ENCODE results near the gene CRADD. TPM values are rescaled to one million over a fixed set of nuclear protein-coding genes. Genes with fewer than 3 reads are reported as not detected.

CRADD gene
- total RNA-seq, 1 experiment from 2014 or later, result 14.3 TPM

DNA sequence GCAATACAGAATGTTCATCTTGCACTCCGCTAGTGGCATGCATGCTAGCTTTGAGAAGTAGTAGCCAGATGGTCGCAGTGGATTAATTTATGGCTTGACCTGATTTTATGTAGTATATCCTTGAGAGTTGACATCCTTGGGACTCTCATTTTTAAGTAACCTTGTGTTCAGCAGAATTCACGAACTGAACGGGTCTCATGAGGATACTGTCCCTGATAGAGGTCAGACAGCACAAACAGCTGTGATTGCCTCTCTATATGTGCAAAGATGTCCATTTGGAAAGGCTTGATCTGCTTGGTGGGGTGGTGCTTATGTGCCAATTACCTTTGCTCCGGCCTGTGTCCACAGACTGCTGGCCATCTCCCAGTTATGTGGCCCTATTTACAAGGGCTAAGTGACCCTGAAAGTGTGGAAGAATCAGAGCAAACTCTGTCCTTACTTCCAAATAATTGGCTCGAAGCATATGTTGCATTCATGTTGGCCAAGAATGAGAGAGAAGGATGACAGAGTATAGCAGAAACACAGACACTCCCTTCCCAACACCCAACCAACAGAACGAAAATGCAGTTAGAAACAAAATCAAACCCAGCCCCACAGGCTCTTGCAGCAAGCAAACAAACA is 167.1 kb downstream of the CRADD start:
- no peak for DNase-seq (ENCODE audit: low read depth in 1 of 2, low spot score in 2 of 2)

DNA sequence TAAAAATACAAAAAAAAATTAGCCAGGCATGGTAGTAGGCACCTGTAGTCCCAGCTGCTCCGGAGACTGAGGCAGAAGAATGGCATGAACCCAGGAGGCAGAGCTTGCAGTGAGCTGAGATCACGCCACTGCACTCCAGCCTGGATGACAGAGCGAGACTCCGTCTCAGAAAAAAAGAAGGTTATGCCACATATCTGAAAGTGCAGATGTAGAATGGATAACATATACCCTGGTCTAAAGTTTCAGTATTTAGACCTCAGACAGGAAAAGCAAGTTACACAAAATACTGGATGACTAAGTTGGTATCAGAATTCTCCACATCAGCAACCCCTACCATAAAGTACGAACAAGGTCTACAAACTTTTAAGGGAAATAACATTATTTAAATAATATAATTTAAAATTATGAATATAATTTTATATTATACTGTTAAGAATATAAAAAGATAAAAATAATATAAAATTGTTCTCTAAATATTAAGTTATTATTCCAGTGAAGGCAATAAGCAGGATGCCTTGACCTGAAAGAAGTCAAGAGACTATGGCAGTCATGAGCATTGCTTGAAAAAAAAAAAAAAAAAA is 169.9 kb downstream of the CRADD start:
- H3K36me3 ChIP-seq, result no peaks in the 10 kb centered on the region
- DNase-seq (ENCODE audit: low read depth in 1 of 2, low spot score in 2 of 2), result no peak
- H3K4me1 ChIP-seq (replicated peaks), result no peaks in the 10 kb centered on the region
- H3K4me3 ChIP-seq, result no peak overlapping the region
- no peak overlapping the region for H3K27ac ChIP-seq
- no peaks in the 10 kb centered on the region for H3K9me3 ChIP-seq (replicated peaks)
- no peaks in the 10 kb centered on the region for H3K27me3 ChIP-seq (replicated peaks)

More for the DNA sequence above, 167.1 kb downstream of the CRADD start:
- H3K4me3 ChIP-seq, result no peak overlapping the region
- no peaks in the 10 kb centered on the region for H3K27me3 ChIP-seq (replicated peaks)
- H3K4me1 ChIP-seq (replicated peaks), result no peaks in the 10 kb centered on the region
- H3K36me3 ChIP-seq, result no peaks in the 10 kb centered on the region
- H3K9me3 ChIP-seq (replicated peaks), result no peaks in the 10 kb centered on the region
- H3K27ac ChIP-seq, result no peak overlapping the region

DNA sequence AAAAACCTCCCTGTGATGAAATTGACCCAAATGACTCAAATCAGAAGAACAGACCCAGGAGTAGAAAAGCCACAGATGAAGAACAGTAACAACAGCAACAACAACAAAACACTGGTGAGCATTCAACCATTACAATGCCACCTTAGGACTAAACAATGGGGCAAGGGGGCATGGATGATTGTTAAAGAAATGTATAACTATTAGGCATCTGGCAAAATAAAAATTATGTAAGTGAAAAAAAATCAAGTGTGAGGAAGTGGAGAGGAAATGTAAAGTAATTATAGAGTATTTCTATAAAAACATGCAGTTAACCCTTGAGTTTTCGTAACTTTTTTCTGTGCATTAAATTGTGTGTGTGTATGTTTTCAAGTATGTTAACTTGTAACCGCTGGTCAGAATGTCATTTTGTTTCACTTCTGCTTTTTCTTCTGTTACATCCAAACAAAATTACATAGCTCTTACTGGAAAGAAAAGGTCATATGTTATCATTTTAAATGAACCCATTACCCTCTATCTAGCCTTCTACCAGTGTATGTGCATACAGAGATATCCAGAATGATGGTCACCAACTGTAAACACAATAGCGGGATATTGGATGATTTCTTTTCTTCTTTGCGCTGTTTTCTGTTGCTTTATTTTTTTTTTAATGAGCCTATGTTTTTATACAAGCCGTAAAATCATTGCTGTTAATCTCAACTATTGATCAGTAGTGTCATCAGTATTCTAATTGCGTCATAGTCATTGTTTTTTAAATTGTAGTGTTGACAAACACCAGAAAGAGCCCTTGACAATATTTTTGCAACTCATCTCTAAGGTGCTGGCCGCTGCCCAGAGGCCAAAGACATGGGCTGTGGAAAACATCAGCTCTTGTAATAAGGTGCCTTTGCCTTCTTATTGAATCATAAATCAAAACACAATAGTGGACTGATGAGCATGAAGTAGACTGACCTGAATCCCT is 170.6 kb downstream of the CRADD start:
- no peak overlapping the region for H3K27ac ChIP-seq
- H3K9me3 ChIP-seq (replicated peaks), result no peaks in the 10 kb centered on the region
- no peak overlapping the region for H3K4me3 ChIP-seq
- H3K36me3 ChIP-seq, result no peaks in the 10 kb centered on the region
- H3K27me3 ChIP-seq (replicated peaks), result no peaks in the 10 kb centered on the region
- no peaks in the 10 kb centered on the region for H3K4me1 ChIP-seq (replicated peaks)
- DNase-seq (ENCODE audit: low read depth in 1 of 2, low spot score in 2 of 2), result no peak

DNA sequence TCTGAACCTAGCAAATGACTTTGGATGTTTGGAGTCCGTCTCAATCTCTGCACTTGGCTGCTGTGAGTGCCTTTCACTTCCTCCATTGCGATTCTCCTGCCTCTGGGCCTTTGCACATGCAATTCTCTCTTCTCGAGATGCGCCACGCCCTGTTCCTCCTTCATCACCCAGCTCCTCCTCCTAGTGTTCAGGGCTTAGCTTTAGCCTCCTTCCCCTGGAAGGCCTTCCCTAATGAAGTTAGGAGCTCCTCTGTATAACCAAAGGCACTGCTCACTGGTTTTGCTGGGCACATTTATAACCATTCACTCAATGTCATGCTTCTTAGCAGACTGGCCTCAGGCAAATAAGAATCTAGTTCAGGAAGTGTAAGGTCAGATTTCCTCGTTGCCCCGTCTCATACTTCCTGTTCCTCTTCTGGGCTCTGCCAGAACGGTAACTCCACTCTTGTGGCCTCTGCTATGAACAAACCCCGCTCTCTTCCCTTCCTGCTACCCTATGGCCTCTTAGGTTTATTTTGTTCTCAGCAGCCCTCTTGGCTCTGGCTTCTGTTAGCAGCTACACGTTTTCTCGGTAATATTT is 171.4 kb downstream of the CRADD start:
- Histone ChIP-seq H3K4me3 (no peak overlapping the region), H3K27me3 (replicated peaks) (no peaks in the 10 kb centered on the region), H3K27ac (no peak overlapping the region), H3K36me3 (no peaks in the 10 kb centered on the region), H3K4me1 (replicated peaks) (no peaks in the 10 kb centered on the region), H3K9me3 (replicated peaks) (no peaks in the 10 kb centered on the region)
- no peak for DNase-seq (ENCODE audit: low read depth in 1 of 2, low spot score in 2 of 2)

DNA sequence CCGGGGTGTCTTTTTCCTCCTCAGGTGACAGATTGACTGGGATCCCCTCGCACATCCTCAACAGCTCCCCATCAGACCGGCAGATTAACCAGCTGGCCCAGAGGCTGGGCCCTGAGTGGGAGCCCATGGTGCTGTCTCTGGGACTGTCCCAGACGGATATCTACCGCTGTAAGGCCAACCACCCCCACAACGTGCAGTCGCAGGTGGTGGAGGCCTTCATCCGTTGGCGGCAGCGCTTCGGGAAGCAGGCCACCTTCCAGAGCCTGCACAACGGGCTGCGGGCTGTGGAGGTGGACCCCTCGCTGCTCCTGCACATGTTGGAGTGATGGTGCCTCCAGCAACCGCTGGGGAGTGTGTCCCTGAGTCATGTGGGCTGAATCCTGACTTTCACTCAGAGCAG is 172.8 kb downstream of the CRADD start:
- no peak overlapping the region for H3K4me3 ChIP-seq
- DNase-seq (ENCODE audit: low read depth in 1 of 2, low spot score in 2 of 2), result no peak
- H3K9me3 ChIP-seq (replicated peaks), result no peaks in the 10 kb centered on the region
- no peak overlapping the region for H3K27ac ChIP-seq
- H3K36me3 ChIP-seq, result no peaks in the 10 kb centered on the region
- H3K27me3 ChIP-seq (replicated peaks), result no peaks in the 10 kb centered on the region
- H3K4me1 ChIP-seq (replicated peaks), result no peaks in the 10 kb centered on the region

DNA sequence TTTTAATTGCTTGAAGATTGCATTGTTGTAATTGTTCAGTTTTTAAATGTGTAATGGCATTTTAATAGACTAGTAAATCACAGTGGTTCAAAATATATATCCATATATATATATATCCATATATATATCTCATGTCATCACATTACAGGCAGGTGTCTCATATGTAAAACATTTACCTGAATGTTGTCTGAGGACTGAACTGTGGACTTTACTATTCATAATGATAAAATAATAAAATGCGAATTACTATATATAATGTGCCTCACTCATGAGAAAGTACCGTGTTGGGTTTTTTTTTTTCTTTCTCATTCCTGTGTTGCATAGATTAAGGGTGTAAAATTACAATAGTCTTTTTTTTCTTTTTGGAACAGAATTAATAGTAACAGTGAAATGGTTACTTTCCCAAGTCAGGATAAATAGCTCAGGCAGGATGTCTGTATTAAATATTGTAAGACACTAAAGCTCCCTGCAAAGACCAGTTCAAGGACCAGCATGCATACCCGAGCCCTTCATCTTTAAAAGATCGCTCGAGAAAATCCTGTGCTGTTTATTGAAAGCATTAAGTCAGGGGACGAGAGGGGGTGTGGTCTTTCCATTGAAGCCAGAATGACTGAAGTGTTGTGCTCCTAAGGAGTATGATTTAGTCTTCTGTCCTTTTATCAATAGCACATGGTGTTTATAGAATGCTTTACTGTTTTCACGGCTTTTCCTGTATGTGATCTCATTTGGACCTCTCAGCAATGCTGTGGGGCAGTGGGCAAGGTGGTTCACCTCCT is 173.5 kb downstream of the CRADD start:
- Histone ChIP-seq H3K9me3 (replicated peaks) (no peaks in the 10 kb centered on the region), H3K36me3 (no peaks in the 10 kb centered on the region), H3K27me3 (replicated peaks) (no peaks in the 10 kb centered on the region), H3K27ac (no peak overlapping the region), H3K4me3 (no peak overlapping the region), H3K4me1 (replicated peaks) (no peaks in the 10 kb centered on the region)
- DNase-seq (ENCODE audit: low read depth in 1 of 2, low spot score in 2 of 2), result no peak

DNA sequence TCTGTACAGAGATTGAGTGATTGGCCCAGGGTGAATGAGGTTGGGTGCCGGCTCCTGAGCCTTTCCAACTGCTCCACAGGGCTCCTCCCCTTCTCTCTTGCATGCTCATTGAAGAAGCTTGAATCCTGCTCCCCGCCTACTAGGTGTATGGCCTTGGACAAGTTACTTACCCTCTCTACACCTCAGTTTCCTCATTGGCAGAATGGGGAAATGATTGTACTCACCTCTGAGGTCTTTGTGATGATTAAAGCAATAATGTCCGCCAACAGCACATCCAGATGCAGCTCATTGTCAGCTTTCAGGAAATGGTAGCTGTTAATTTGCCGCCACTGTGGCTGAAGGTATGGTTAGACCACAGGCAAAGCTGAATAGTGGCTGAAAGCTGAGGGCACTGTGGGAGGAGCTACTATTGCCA is 174.1 kb downstream of the CRADD start:
- H3K27ac ChIP-seq, result no peak overlapping the region
- no peaks in the 10 kb centered on the region for H3K27me3 ChIP-seq (replicated peaks)
- no peak overlapping the region for H3K4me3 ChIP-seq
- H3K9me3 ChIP-seq (replicated peaks), result no peaks in the 10 kb centered on the region
- no peaks in the 10 kb centered on the region for H3K4me1 ChIP-seq (replicated peaks)
- no peak for DNase-seq (ENCODE audit: low read depth in 1 of 2, low spot score in 2 of 2)
- H3K36me3 ChIP-seq, result no peaks in the 10 kb centered on the region

DNA sequence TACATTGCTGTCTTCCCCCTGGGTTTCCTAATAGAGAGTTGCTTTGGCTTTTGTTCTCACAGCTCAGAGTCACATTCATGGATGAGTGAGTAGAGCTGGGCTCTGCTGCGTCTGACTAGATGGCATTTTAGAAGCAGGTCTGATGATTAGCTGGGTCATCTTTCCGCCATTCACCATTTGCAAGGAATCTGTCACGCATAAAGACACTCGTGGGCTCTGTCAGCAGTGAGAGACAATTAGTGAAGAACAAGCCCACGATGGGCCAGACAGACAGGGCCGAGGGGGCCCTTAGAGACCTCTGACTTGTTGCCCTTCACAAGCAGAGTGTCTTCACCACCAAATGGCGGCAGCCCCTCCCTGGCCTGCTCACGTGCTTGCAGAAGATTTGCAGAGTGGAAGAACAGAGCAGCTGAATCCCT is 175.0 kb downstream of the CRADD start:
- no peak overlapping the region for H3K27ac ChIP-seq

DNA sequence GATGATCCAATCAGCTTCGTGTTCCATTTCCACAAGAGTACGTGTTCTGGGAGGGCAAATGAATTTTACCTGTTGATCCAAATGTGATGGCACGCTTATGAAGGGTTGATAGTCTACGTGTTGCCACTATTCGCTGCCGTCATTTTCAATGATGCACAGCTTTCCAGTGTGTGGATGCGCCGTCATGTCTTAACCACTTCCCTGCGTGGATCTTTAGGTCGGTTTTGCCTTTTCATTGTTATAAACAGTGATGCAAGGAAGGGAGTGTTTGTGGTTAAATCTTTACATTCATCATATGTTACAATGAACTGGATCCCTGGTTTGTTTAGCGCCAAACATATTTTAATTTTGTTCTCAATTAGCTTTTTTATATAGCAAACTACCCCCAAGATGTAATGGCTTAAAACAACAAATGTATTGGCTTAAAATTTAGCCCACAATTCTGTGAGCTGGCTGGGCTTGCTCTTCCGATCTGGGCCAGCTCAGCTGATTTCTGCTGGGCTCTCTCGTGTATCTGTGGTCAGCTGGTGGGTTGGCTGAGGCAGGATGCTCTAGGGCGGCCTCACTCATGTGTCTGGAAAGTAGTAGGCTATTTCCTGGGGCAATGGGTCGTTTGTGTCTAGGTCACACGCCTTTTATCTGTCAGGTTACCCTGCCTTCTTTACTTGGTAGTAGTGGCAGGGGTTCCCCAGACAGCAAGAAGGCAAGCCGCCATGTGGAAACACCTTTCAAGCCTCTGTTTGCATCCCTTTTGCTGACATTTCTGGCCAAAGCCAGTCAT is 176.7 kb downstream of the CRADD start:
- H3K4me3 ChIP-seq, result no peak overlapping the region
- no peaks in the 10 kb centered on the region for H3K36me3 ChIP-seq
- no peaks in the 10 kb centered on the region for H3K9me3 ChIP-seq (replicated peaks)
- H3K4me1 ChIP-seq (replicated peaks), result peaks cover 7% of the 10 kb centered on the region
- H3K27me3 ChIP-seq (replicated peaks), result no peaks in the 10 kb centered on the region
- DNase-seq (ENCODE audit: low read depth in 1 of 2, low spot score in 2 of 2), result no peak
- no peak overlapping the region for H3K27ac ChIP-seq

More for the DNA sequence above, 175.0 kb downstream of the CRADD start:
- no peaks in the 10 kb centered on the region for H3K36me3 ChIP-seq
- no peak overlapping the region for H3K4me3 ChIP-seq
- no peak for DNase-seq (ENCODE audit: low read depth in 1 of 2, low spot score in 2 of 2)
- no peaks in the 10 kb centered on the region for H3K27me3 ChIP-seq (replicated peaks)
- no peaks in the 10 kb centered on the region for H3K9me3 ChIP-seq (replicated peaks)
- no peaks in the 10 kb centered on the region for H3K4me1 ChIP-seq (replicated peaks)

DNA sequence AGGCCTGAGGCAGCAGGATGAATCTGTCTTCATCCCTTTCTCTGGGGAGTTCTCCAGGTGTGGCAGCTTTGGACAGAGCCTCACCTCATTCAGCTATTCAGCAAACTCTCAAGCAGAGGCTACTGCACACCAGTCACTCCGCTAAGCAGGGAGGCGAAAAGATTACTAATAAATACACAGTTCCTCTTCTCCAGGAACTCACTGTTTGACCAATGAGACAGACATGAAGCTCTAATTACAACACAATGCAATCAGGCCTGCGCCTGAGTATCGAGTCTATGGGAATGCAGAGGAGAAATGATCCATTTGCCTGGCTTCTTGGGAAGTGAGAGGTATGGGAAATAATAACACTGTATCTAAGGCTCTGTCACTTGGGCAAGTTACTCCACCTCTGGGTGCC is 178.1 kb downstream of the CRADD start:
- H3K27ac ChIP-seq, result no peak overlapping the region
- H3K27me3 ChIP-seq (replicated peaks), result no peaks in the 10 kb centered on the region
- DNase-seq (ENCODE audit: low read depth in 1 of 2, low spot score in 2 of 2), result no peak
- no peaks in the 10 kb centered on the region for H3K9me3 ChIP-seq (replicated peaks)
- no peak overlapping the region for H3K4me3 ChIP-seq
- H3K36me3 ChIP-seq, result no peaks in the 10 kb centered on the region
- peaks cover 7% of the 10 kb centered on the region for H3K4me1 ChIP-seq (replicated peaks)

DNA sequence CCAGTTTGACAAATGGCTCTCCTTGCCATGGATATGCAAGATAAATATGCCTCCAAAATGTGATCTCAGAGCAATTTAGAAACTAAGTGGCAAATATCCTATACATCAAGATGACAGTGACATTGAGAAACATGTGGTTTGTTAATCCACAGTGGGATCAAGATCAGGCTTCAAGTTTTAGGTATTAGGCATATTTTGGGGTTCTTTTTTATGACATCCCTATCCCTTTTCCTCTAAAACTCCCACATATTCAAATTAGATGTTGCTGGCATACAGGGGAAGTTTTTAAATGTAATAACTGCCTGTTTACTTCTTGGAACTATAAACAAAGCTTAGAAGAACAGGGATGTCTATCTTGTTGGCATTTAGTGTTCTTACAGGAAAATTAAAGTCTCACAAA is 179.4 kb downstream of the CRADD start:
- no peak overlapping the region for H3K27ac ChIP-seq
- H3K4me1 ChIP-seq (replicated peaks), result peaks cover 7% of the 10 kb centered on the region
- H3K36me3 ChIP-seq, result no peaks in the 10 kb centered on the region
- no peak overlapping the region for H3K4me3 ChIP-seq
- H3K9me3 ChIP-seq (replicated peaks), result no peaks in the 10 kb centered on the region
- DNase-seq (ENCODE audit: low read depth in 1 of 2, low spot score in 2 of 2), result no peak
- H3K27me3 ChIP-seq (replicated peaks), result no peaks in the 10 kb centered on the region

DNA sequence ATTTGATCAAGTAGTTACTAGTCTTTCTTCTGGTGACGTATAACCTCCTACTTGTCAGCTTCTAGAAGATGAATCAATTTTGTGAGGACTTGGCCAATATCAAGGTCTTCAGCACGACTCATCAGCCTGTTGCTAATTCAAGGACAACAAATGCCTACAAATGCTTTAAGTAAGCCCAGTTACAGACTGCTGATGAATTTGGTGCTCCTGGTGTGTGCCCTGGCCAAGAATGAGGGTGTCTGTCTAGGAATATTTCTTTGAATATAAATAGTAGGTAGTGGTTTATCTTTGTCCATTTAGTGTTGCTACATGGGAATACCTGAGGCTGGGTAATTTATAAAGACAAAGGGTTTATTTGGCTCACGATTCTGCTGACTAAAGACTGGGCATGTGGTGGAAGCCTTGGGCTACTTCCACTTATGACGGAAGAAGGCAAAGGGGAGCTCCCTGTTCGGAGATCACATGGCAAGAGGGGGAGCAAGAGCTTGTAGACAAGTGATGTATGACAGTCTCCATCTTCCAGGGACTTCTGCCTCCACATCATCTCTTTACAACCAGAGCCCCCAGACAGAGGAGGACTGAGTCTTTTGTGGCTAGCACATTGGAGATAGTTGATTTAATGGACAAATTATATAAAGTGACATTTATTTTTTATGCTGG is 180.2 kb downstream of the CRADD start:
- Histone ChIP-seq H3K27me3 (replicated peaks) (no peaks in the 10 kb centered on the region), H3K9me3 (replicated peaks) (no peaks in the 10 kb centered on the region), H3K27ac (no peak overlapping the region), H3K4me1 (replicated peaks) (peaks cover 7% of the 10 kb centered on the region), H3K36me3 (no peaks in the 10 kb centered on the region), H3K4me3 (no peak overlapping the region)
- no peak for DNase-seq (ENCODE audit: low read depth in 1 of 2, low spot score in 2 of 2)

Data from SJSA1 (cell line).